Prostate gland (tissue), 2 donors: ENCODE results near the gene GOLGA6B.
"Not testable (repeated sequence)": the region's sequence is repeated elsewhere in the genome, so short reads cannot be mapped to it uniquely, and the experiment has no call there.

Experiments
- POLR2A ChIP-seq: fragments of 450-650 bp; IDR thresholded peaks from one replicate; pipeline ENCODE4 v1.6.1; 2016; ENCODE audit warnings: antibody characterized with exemption, mild to moderate bottlenecking
- POLR2AphosphoS5 ChIP-seq: sonication (generic); formaldehyde crosslinking; IDR thresholded peaks from one replicate; pipeline ENCODE4 v1.6.1; 2017; ENCODE audit warnings: antibody characterized with exemption
- TF ChIP-seq, protein P1 (sequence below), 4 experiments: fragments of 200-600 bp in 2 of 4; fragments of 450-650 bp in 2 of 4; sonication (generic) in 2 of 4; IDR thresholded peaks; 1 replicate in 3 of 4; 2 replicates in 1 of 4; pipeline ENCODE4 v1.5.1; 2016 to 2019; ENCODE audit warnings: antibody characterized with exemption in 4 of 4, mild to moderate bottlenecking in 2 of 4, moderate library complexity in 2 of 4

DNA sequence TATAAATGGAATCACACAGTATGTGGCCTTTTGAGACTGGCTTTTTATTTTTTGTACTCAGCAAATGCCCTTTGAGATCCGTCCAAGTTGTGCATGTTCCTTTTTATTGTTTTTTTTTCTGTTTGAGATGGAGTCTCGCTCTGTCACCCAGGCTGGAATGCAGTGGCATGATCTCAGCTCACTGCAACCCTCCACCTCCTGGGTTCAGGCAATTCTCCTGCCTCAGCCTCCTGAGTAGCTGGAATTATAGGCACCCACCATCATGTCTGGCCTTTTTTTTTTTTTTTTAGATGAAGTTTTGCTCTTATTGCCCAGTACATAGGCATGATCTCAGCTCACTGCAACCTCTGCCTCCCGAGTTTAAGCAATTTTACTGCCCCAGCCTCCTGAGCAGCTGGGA is 28.3 kb upstream of the GOLGA6B start:
- TF ChIP-seq, protein P1, sequence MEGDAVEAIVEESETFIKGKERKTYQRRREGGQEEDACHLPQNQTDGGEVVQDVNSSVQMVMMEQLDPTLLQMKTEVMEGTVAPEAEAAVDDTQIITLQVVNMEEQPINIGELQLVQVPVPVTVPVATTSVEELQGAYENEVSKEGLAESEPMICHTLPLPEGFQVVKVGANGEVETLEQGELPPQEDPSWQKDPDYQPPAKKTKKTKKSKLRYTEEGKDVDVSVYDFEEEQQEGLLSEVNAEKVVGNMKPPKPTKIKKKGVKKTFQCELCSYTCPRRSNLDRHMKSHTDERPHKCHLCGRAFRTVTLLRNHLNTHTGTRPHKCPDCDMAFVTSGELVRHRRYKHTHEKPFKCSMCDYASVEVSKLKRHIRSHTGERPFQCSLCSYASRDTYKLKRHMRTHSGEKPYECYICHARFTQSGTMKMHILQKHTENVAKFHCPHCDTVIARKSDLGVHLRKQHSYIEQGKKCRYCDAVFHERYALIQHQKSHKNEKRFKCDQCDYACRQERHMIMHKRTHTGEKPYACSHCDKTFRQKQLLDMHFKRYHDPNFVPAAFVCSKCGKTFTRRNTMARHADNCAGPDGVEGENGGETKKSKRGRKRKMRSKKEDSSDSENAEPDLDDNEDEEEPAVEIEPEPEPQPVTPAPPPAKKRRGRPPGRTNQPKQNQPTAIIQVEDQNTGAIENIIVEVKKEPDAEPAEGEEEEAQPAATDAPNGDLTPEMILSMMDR (IDR thresholded peaks at IDR 0.05), result not testable (repeated sequence)
- peak; percentile 32 for TF ChIP-seq POLR2AphosphoS5
- TF ChIP-seq POLR2A, result not testable (repeated sequence)
